Vagina (tissue), 2 donors: Measurements from ENCODE around the gene SRR.

Experiments used
- CTCF ChIP-seq, 3 experiments: fragments of 450-650 bp in 2 of 3; fragments of 200-600 bp in 1 of 3; sonication (generic) in 1 of 3; IDR thresholded peaks; one replicate each; pipeline ENCODE4 v1.5.1; 2017 to 2019; ENCODE audit warnings: antibody characterized with exemption in 3 of 3, mild to moderate bottlenecking in 2 of 3, moderate library complexity in 2 of 3
- POLR2A ChIP-seq, 2 donors: fragments of 450-650 bp; IDR thresholded peaks; one replicate each; pipeline ENCODE4 v1.6.1; 2017; ENCODE audit warnings: antibody characterized with exemption in 2 of 2, mild to moderate bottlenecking in 2 of 2, moderate library complexity in 2 of 2

GRCh38 chr17:2275722-2276121, 28.0 kb upstream of the SRR start:
- TF ChIP-seq CTCF (IDR thresholded peaks at IDR 0.05), result no peak
- no peak for TF ChIP-seq POLR2A (IDR thresholded peaks at IDR 0.05)
